ENCODE data around the gene BBC3.

BBC3 gene

GRCh38 chr19:47229676-47230053, 1.3 kb downstream of the BBC3 start:
- no peak for TF ChIP-seq CTCF (IDR thresholded peaks at IDR 0.05)
- DNase-seq (ENCODE audit: low spot score): no peak
- H3K27ac ChIP-seq: peak overlapping the region; percentile 97 to 98
- H3K4me3 ChIP-seq: peak overlapping the region; percentile 98

- TF ChIP-seq CTCF (IDR thresholded peaks at IDR 0.05): no peak
- Histone ChIP-seq H3K27ac (peak overlapping the region; percentile 97 to 98), H3K4me3 (peak overlapping the region; percentile 98)
- DNase-seq (ENCODE audit: low spot score): no peak
These were observed 1.9 kb downstream of the BBC3 start for GRCh38 chr19:47228937-47229675.

GRCh38 chr19:47228168-47228936, 2.6 kb downstream of the BBC3 start:
- Histone ChIP-seq H3K4me3 (peak overlapping the region; percentile 98), H3K27ac (peak overlapping the region; percentile 97 to 98)
- no peak for DNase-seq (ENCODE audit: low spot score)
- no peak for TF ChIP-seq CTCF (IDR thresholded peaks at IDR 0.05)

GRCh38 chr19:47227352-47228167, 3.4 kb downstream of the BBC3 start:
- Histone ChIP-seq H3K4me3 (peak overlapping the region; percentile 98), H3K27ac (peak overlapping the region; percentile 97 to 98)
- TF ChIP-seq CTCF (IDR thresholded peaks at IDR 0.05): no peak
- peak; percentile 95 for DNase-seq (ENCODE audit: low spot score)

GRCh38 chr19:47226426-47227351, 4.3 kb downstream of the BBC3 start:
- peak; percentile 93 for DNase-seq (ENCODE audit: low spot score)
- Histone ChIP-seq H3K4me3 (peak overlapping the region; percentile 98), H3K27ac (peak overlapping the region; percentile 97 to 98)
- TF ChIP-seq CTCF (IDR thresholded peaks at IDR 0.05): no peak

- peak; percentile 23 for TF ChIP-seq CTCF (IDR thresholded peaks at IDR 0.05)
- Histone ChIP-seq H3K27ac (peak overlapping the region; percentile 97 to 98), H3K4me3 (peak overlapping the region; percentile 98)
- peak; percentile 90 for DNase-seq (ENCODE audit: low spot score)
These were observed 5.1 kb downstream of the BBC3 start for GRCh38 chr19:47225746-47226425.
